ENCODE measurements around the gene KCNK7. TPM values are rescaled to one million over a fixed set of nuclear protein-coding genes. Genes with fewer than 3 reads are reported as not detected.

KCNK7 gene
- total and polyA plus RNA-seq, 12 donors, result 0.22 to 1.5 (median 0.36) TPM; not detected in 2

GRCh38 chr11:65634905-65635731, 39.5 kb upstream of the KCNK7 start:
- peaks cover 14 to 73% (median 42%) of the 10 kb centered on the region in 9 donors for H3K36me3 ChIP-seq
- no peaks in the 10 kb centered on the region for H3K27me3 ChIP-seq
- no peak for ATAC-seq
- TF ChIP-seq CTCF (IDR thresholded peaks at IDR 0.05), result no peak
- no peak overlapping the region for H3K4me3 ChIP-seq
- H3K4me1 ChIP-seq, result peaks cover 9 to 39% (median 30%) of the 10 kb centered on the region in 9 donors
- H3K27ac ChIP-seq, result no peak overlapping the region
- no peaks in the 10 kb centered on the region for H3K9me3 ChIP-seq
- no peak for DNase-seq
- 94 to 95% methylated on average over 46 of the region's 46 CpGs for WGBS, 2 donors
- intact Hi-C loops (cut with DNase I), result loop anchor here in 3 of 10 donors (10.0 kb wide), 3 partner anchors 60 to 350 kb away; partner anchors contain the start of gene SNX32 (in 1 of the 3)

GRCh38 chr11:65634440-65634839, 38.8 kb upstream of the KCNK7 start:
- peaks cover 14 to 79% (median 49%) of the 10 kb centered on the region in 9 donors for H3K36me3 ChIP-seq
- intact Hi-C loops (cut with DNase I), result loop anchor here in 3 of 10 donors (10.0 kb wide), 3 partner anchors 60 to 350 kb away; partner anchors contain the start of gene SNX32 (in 1 of the 3)
- no peaks in the 10 kb centered on the region for H3K27me3 ChIP-seq
- TF ChIP-seq CTCF (IDR thresholded peaks at IDR 0.05), result no peak
- H3K27ac ChIP-seq, result no peak overlapping the region
- DNase-seq (no peak), ATAC-seq (no peak)
- no peaks in the 10 kb centered on the region for H3K9me3 ChIP-seq
- no peak overlapping the region for H3K4me3 ChIP-seq
- peaks cover 5 to 38% (median 23%) of the 10 kb centered on the region in 9 donors for H3K4me1 ChIP-seq
- 89 to 93% methylated on average over 11 of the region's 11 CpGs for WGBS, 2 donors

- H3K4me1 ChIP-seq, result peaks cover 2 to 34% (median 19%) of the 10 kb centered on the region in 9 donors
- H3K9me3 ChIP-seq, result no peaks in the 10 kb centered on the region
- DNase-seq, result no peak
- no peak overlapping the region for H3K27ac ChIP-seq
- H3K27me3 ChIP-seq, result no peaks in the 10 kb centered on the region
- no peak overlapping the region for H3K4me3 ChIP-seq
- no peak for TF ChIP-seq CTCF (IDR thresholded peaks at IDR 0.05)
- intact Hi-C loops (cut with DNase I), result loop anchor here in 3 of 10 donors (10.0 kb wide), 3 partner anchors 61 to 351 kb away; partner anchors contain the start of gene SNX32 (in 1 of the 3)
- ATAC-seq, result no peak
- 92 to 97% methylated on average over 14 of the region's 14 CpGs for WGBS, 2 donors
- H3K36me3 ChIP-seq, result peaks cover 14 to 83% (median 53%) of the 10 kb centered on the region in 9 donors
These were observed 38.5 kb upstream of the KCNK7 start for GRCh38 chr11:65634109-65634436.

- ATAC-seq (no peak), DNase-seq (no peak)
- Histone ChIP-seq H3K36me3 (peaks cover 14 to 88% (median 57%) of the 10 kb centered on the region in 9 donors), H3K27me3 (no peaks in the 10 kb centered on the region), H3K4me3 (no peak overlapping the region), H3K4me1 (peaks cover 0 to 29% (median 14%) of the 10 kb centered on the region in 9 donors), H3K9me3 (no peaks in the 10 kb centered on the region), H3K27ac (no peak overlapping the region)
- intact Hi-C loops (cut with DNase I), result loop anchor here in 3 of 10 donors (10.0 kb wide), 3 partner anchors 61 to 351 kb away; partner anchors contain the start of gene SNX32 (in 1 of the 3)
- TF ChIP-seq CTCF (IDR thresholded peaks at IDR 0.05), result no peak
- 87% methylated on average over 20 of the region's 20 CpGs for WGBS, 2 donors
These were observed 37.9 kb upstream of the KCNK7 start for GRCh38 chr11:65633390-65634108.
